Keratinocyte (primary cell): Measurements from ENCODE around the gene CDH22. TPM values are rescaled to one million over a fixed set of nuclear protein-coding genes. Genes with fewer than 3 reads are reported as not detected.

ENCODE experiments used
- DNase-seq: peaks from one replicate; pipeline ENCODE4 v3.0.0-alpha.2; 2011; ENCODE audit warnings: low read depth, missing footprints, low spot score
- FAIRE-seq: peaks from 2 replicates; lab custom pipeline; 2011; peaks lifted over from hg19 to GRCh38; lab: Jason Lieb, UNC
- H2AFZ ChIP-seq: 2 replicates; pipeline ENCODE4 v1.6.0; 2012; ENCODE audit warnings: low read length, control low read depth, inconsistent platforms; ENCODE audit not compliant: control insufficient read depth
- H3K27ac ChIP-seq: 2 replicates; pipeline ENCODE4 v1.5.1; 2011; ENCODE audit warnings: low read length; ENCODE audit not compliant: control insufficient read depth, insufficient read depth
- H3K27me3 ChIP-seq: 3 replicates; pipeline ENCODE4 v1.6.0; 2011; ENCODE audit warnings: low read length; ENCODE audit not compliant: control insufficient read depth, insufficient read depth; ENCODE audit errors: extremely low read depth
- H3K36me3 ChIP-seq, 2 experiments: 2 replicates in 1 of 2; 3 replicates in 1 of 2; pipeline ENCODE4 v1.5.1; 2011; ENCODE audit warnings: low read length in 2 of 2, mild to moderate bottlenecking in 1 of 2; ENCODE audit not compliant: control insufficient read depth in 2 of 2, insufficient read depth in 2 of 2; ENCODE audit errors: extremely low read depth in 1 of 2
- H3K4me1 ChIP-seq: 3 replicates; pipeline ENCODE4 v1.5.1; 2011; ENCODE audit warnings: low read length; ENCODE audit not compliant: control insufficient read depth, insufficient read depth; ENCODE audit errors: extremely low read depth
- H3K4me2 ChIP-seq: 3 replicates; pipeline ENCODE4 v1.6.0; 2011; ENCODE audit warnings: low read depth, low read length; ENCODE audit not compliant: control insufficient read depth, insufficient read depth; ENCODE audit errors: extremely low read depth
- H3K4me3 ChIP-seq, 3 experiments: fragments of 200-600 bp in 1 of 3; sonication (generic) in 1 of 3; 2 replicates in 2 of 3; 3 replicates in 1 of 3; pipeline ENCODE4 v1.5.1; 2011 to 2016; ENCODE audit warnings: low read length in 3 of 3, mild to moderate bottlenecking in 3 of 3, control low read depth in 2 of 3, inconsistent platforms in 1 of 3, low read depth in 1 of 3, mixed read lengths in 1 of 3, mixed run types in 1 of 3, moderate library complexity in 1 of 3; ENCODE audit not compliant: control insufficient read depth in 2 of 3, insufficient read depth in 2 of 3; ENCODE audit errors: extremely low read depth in 1 of 3
- H3K79me2 ChIP-seq: 2 replicates; pipeline ENCODE4 v1.6.0; 2012; ENCODE audit warnings: low read length; ENCODE audit not compliant: control insufficient read depth, insufficient read depth
- H3K9ac ChIP-seq: 3 replicates; pipeline ENCODE4 v1.6.0; 2011; ENCODE audit warnings: low read length; ENCODE audit not compliant: control insufficient read depth, insufficient read depth; ENCODE audit errors: extremely low read depth
- H3K9me1 ChIP-seq: 3 replicates; pipeline ENCODE4 v1.6.0; 2011; ENCODE audit warnings: low read length; ENCODE audit not compliant: control insufficient read depth, insufficient read depth; ENCODE audit errors: extremely low read depth
- H3K9me3 ChIP-seq: 2 replicates; pipeline ENCODE4 v1.5.1; 2012; ENCODE audit warnings: low read depth, low read length; ENCODE audit not compliant: control insufficient read depth
- H4K20me1 ChIP-seq: 3 replicates; pipeline ENCODE4 v1.6.0; 2011; ENCODE audit warnings: low read length; ENCODE audit not compliant: control insufficient read depth, insufficient read depth; ENCODE audit errors: extremely low read depth
- CTCF ChIP-seq, 3 experiments: IDR thresholded peaks in 1 of 3; conservative IDR thresholded peaks in 1 of 3; optimal IDR thresholded peaks in 1 of 3; 2 replicates in 2 of 3; 3 replicates in 1 of 3; pipeline versions ENCODE3 to v1.5.1; 2011; ENCODE audit warnings: low read length in 3 of 3, mild to moderate bottlenecking in 3 of 3, moderate library complexity in 2 of 3, control low read depth in 1 of 3, inconsistent platforms in 1 of 3; ENCODE audit not compliant: insufficient read depth in 2 of 3; ENCODE audit errors: extremely low read depth in 1 of 3
- EZH2 ChIP-seq: IDR thresholded peaks from one replicate; pipeline ENCODE4 v1.6.1; 2012; ENCODE audit warnings: inconsistent platforms, mild to moderate bottlenecking, low read length, moderate library complexity
- dilution Hi-C: fragments of 300-500 bp; cut with MboI; formaldehyde crosslinking; loops from one replicate; pipeline ENCODE4 v1.7.0; 2020; ENCODE audit warnings: low sequenced_read_pairs; ENCODE audit not compliant: extremely low pct_ligation_motif_present
- polyA plus RNA-seq, 5 experiments: library from polyadenylated mRNA; depleted of rRNA in 3 of 5; stranded (reverse) in 3 of 5; stranded (forward) in 1 of 5; unstranded in 1 of 5; fragments of >200 nt; gene quantifications; 1 replicate in 1 of 5; 2 replicates in 3 of 5; 3 replicates in 1 of 5; pipeline versions ENCODE4 v1.2.1 to v1.2.3, GENCODE V29; 2011 to 2012; ENCODE audit warnings: missing spikeins in 2 of 5, low read depth in 1 of 5, low replicate concordance in 1 of 5

CDH22 gene
- polyA plus RNA-seq, 1 donor (not counting 4 experiments of a cell fraction or from before 2014, with no cell fraction given) = not detected

GRCh38 chr20:46351357-46352058 is 43.2 kb upstream of the CDH22 start:
- FAIRE-seq (no peak), DNase-seq (no peak)
- H3K9me3 ChIP-seq = no peaks in the 10 kb centered on the region
- no peaks in the 10 kb centered on the region for H3K4me1 ChIP-seq
- H3K4me2 ChIP-seq = no peak overlapping the region
- no peak overlapping the region for H3K4me3 ChIP-seq
- TF ChIP-seq EZH2 = no peak
- no peak for TF ChIP-seq CTCF (optimal IDR thresholded peaks at IDR 0.05 in 1 of 3, IDR thresholded peaks at IDR 0.05 in 1 of 3, conservative IDR thresholded peaks at IDR 0.05 in 1 of 3; ENCODE audit: extremely low read depth in 1 of 3, insufficient read depth in 2 of 3, low read length in 3 of 3)
- H3K79me2 ChIP-seq = no peaks in the 10 kb centered on the region
- no peaks in the 10 kb centered on the region for H3K27me3 ChIP-seq
- no peak overlapping the region for H3K27ac ChIP-seq
- H3K9ac ChIP-seq = no peak overlapping the region
- H4K20me1 ChIP-seq = no peaks in the 10 kb centered on the region
- H3K36me3 ChIP-seq = peaks cover 8 to 19% of the 10 kb centered on the region in 2 experiments
- no peak overlapping the region for H2AFZ ChIP-seq
- no peaks in the 10 kb centered on the region for H3K9me1 ChIP-seq
- dilution Hi-C loops = no loop called here

GRCh38 chr20:46350986-46351267 is 42.6 kb upstream of the CDH22 start:
- Histone ChIP-seq H3K4me3 (no peak overlapping the region), H3K9me1 (no peaks in the 10 kb centered on the region), H3K4me2 (no peak overlapping the region), H3K36me3 (peaks cover 5 to 16% of the 10 kb centered on the region in 2 experiments), H2AFZ (no peak overlapping the region), H3K79me2 (no peaks in the 10 kb centered on the region), H3K4me1 (no peaks in the 10 kb centered on the region), H3K27ac (no peak overlapping the region), H4K20me1 (no peaks in the 10 kb centered on the region), H3K27me3 (no peaks in the 10 kb centered on the region), H3K9me3 (no peaks in the 10 kb centered on the region), H3K9ac (no peak overlapping the region)
- dilution Hi-C loops = no loop called here
- no peak for TF ChIP-seq EZH2
- TF ChIP-seq CTCF (optimal IDR thresholded peaks at IDR 0.05 in 1 of 3, IDR thresholded peaks at IDR 0.05 in 1 of 3, conservative IDR thresholded peaks at IDR 0.05 in 1 of 3; ENCODE audit: extremely low read depth in 1 of 3, insufficient read depth in 2 of 3, low read length in 3 of 3) = no peak
- FAIRE-seq (no peak), DNase-seq (no peak)
